OCI-LY1 (cell line): Measurements from ENCODE around the gene RAD51AP1.

ENCODE experiments used
- EZH2 ChIP-seq: fragments of 200-600 bp; sonication (generic), shearing (Covaris generic); IDR thresholded peaks from 2 replicates; pipeline ENCODE4 v1.8.0; 2017; ENCODE audit warnings: borderline replicate concordance, mixed run types, mild to moderate bottlenecking, antibody characterized with exemption, low read length, moderate library complexity, mixed read lengths
- TF ChIP-seq, protein P1 (sequence below): fragments of 200-600 bp; sonication (generic), shearing (Covaris generic); IDR thresholded peaks from 2 replicates; pipeline ENCODE4 v1.5.1; 2017; ENCODE audit warnings: mild to moderate bottlenecking, antibody characterized with exemption, low read length, moderate library complexity, mixed read lengths

DNA sequence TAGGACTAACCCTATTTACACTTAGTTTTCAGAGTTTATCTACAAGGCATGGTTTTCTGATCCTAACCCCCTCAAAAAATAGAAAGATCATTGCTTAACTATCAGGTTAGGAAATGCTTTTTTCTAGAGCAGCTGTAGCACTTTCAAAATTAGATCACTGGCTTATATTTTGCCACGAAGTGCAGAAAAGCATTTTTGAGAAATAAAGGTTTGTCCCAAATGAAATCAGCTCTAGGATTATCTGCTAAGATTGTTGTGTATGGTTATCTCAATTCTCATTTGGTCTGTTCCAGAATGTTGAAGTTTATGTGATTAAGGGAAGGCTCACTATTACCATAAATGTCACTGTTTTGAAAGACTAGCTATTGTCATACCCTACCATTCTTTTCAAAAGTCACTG lies 13.5 kb downstream of the RAD51AP1 start:
- TF ChIP-seq, protein P1, sequence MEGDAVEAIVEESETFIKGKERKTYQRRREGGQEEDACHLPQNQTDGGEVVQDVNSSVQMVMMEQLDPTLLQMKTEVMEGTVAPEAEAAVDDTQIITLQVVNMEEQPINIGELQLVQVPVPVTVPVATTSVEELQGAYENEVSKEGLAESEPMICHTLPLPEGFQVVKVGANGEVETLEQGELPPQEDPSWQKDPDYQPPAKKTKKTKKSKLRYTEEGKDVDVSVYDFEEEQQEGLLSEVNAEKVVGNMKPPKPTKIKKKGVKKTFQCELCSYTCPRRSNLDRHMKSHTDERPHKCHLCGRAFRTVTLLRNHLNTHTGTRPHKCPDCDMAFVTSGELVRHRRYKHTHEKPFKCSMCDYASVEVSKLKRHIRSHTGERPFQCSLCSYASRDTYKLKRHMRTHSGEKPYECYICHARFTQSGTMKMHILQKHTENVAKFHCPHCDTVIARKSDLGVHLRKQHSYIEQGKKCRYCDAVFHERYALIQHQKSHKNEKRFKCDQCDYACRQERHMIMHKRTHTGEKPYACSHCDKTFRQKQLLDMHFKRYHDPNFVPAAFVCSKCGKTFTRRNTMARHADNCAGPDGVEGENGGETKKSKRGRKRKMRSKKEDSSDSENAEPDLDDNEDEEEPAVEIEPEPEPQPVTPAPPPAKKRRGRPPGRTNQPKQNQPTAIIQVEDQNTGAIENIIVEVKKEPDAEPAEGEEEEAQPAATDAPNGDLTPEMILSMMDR: no peak
- no peak for TF ChIP-seq EZH2
